PC-3 (cell line): ENCODE data around the gene C20orf173. TPM values are rescaled to one million over a fixed set of nuclear protein-coding genes. Genes with fewer than 3 reads are reported as not detected.
A peak's percentile ranks its signal among the peaks of the same experiment; 100 is the strongest.
"Not testable (repeated sequence)": the region's sequence is repeated elsewhere in the genome, so short reads cannot be mapped to it uniquely, and the experiment has no call there.

ENCODE experiments used
- ATAC-seq: fragments of 200-7000 bp; cut with Tn5 transposase; 2 replicates; pipeline ENCODE4 v1.9.1; 2020; ENCODE audit warnings: mild to moderate bottlenecking, moderate library complexity
- BruUV-seq: library from RNA; stranded (reverse); fragments of 400-500 nt; replicated peaks from 2 replicates; lab custom pipeline; 2021; lab: Mats Ljungman, UMichigan
- CTCF ChIA-PET: fragments of 300-600 bp; sonication (Branson Sonifier 250); formaldehyde crosslinking; loops from one replicate; lab custom pipeline; 2022; ENCODE audit warnings: antibody characterized with exemption; lab: Charles Lee
- POLR2A ChIA-PET: fragments of 300-600 bp; sonication (Branson Sonifier 250); formaldehyde crosslinking; loops from one replicate; lab custom pipeline; 2022; ENCODE audit warnings: antibody characterized with exemption; ENCODE audit not compliant: unreplicated experiment; lab: Charles Lee
- DNase-seq: peaks from one replicate; pipeline ENCODE4 v3.0.0-alpha.2; 2015
- H2AFZ ChIP-seq: fragments of 300-600 bp; sonication (generic); 2 replicates; pipeline ENCODE4 v1.6.0; 2016; ENCODE audit warnings: antibody characterized with exemption, low read length
- H3F3A ChIP-seq: fragments of 300-600 bp; sonication (generic); one replicate; pipeline ENCODE4 v1.6.0; 2017; ENCODE audit warnings: antibody characterized with exemption, low read length, control low read depth, mild to moderate bottlenecking; ENCODE audit not compliant: unreplicated experiment
- H3K27ac ChIP-seq: fragments of 300-600 bp; sonication (generic); 2 replicates; pipeline ENCODE4 v1.5.1; 2016; ENCODE audit warnings: mild to moderate bottlenecking, low read length
- H3K27me3 ChIP-seq: fragments of 300-600 bp; sonication (generic); 2 replicates; pipeline ENCODE4 v1.6.1; 2016; ENCODE audit warnings: low read length, mixed read lengths
- H3K36me3 ChIP-seq: fragments of 300-600 bp; sonication (generic); 2 replicates; pipeline ENCODE4 v1.6.1; 2016; ENCODE audit warnings: low read depth, mixed run types, low read length, mixed read lengths
- H3K4me1 ChIP-seq: fragments of 300-600 bp; sonication (generic); 2 replicates; pipeline ENCODE4 v1.5.1; 2016; ENCODE audit warnings: low read length; ENCODE audit not compliant: insufficient read depth
- H3K4me2 ChIP-seq: fragments of 300-600 bp; sonication (generic); 2 replicates; pipeline ENCODE4 v1.6.0; 2016; ENCODE audit warnings: low read length
- H3K4me3 ChIP-seq: fragments of 300-600 bp; sonication (generic); 2 replicates; pipeline ENCODE4 v1.5.1; 2016; ENCODE audit warnings: mild to moderate bottlenecking, low read length, mixed read lengths
- H3K79me2 ChIP-seq: fragments of 300-600 bp; sonication (generic); 2 replicates; pipeline ENCODE4 v1.6.1; 2017; ENCODE audit warnings: low read length, mixed read lengths
- H3K9ac ChIP-seq: fragments of 300-600 bp; sonication (generic); 2 replicates; pipeline ENCODE4 v1.6.0; 2016; ENCODE audit warnings: mild to moderate bottlenecking, low read length
- H3K9me2 ChIP-seq: fragments of 300-600 bp; sonication (generic); replicated peaks from 2 replicates; pipeline ENCODE4 v1.6.1; 2016; ENCODE audit warnings: mixed run types, low read length, mixed read lengths
- H3K9me3 ChIP-seq: fragments of 300-600 bp; sonication (generic); 2 replicates; pipeline ENCODE4 v1.6.1; 2016; ENCODE audit warnings: low read length, mixed read lengths
- H4K20me1 ChIP-seq: fragments of 300-600 bp; sonication (generic); 2 replicates; pipeline ENCODE4 v1.6.1; 2016; ENCODE audit warnings: low read length, mixed read lengths
- CTCF ChIP-seq: fragments of 300-600 bp; sonication (generic); conservative IDR thresholded peaks from 2 replicates; pipeline ENCODE4 v1.5.1; 2017; ENCODE audit warnings: antibody characterized with exemption, low read depth, mild to moderate bottlenecking, low read length
- EZH2 ChIP-seq: fragments of 300-600 bp; sonication (generic); IDR thresholded peaks from one replicate; pipeline ENCODE4 v1.6.1; 2017; ENCODE audit warnings: antibody characterized with exemption, mild to moderate bottlenecking, low read length; ENCODE audit not compliant: unreplicated experiment
- EZH2phosphoT487 ChIP-seq: fragments of 300-600 bp; sonication (generic); IDR thresholded peaks from 2 replicates; pipeline ENCODE4 v1.6.1; 2018; ENCODE audit warnings: mild to moderate bottlenecking, antibody characterized with exemption, low read length, borderline replicate concordance
- intact Hi-C: fragments of 100-400 bp; cut with micrococcal nuclease; formaldehyde crosslinking; loops from 2 replicates; pipeline ENCODE4 v1.9.0; 2023
- total RNA-seq: library from RNA; depleted of rRNA; stranded (reverse); fragments of >200 nt; gene quantifications from 2 replicates; pipeline ENCODE4 v1.2.3, GENCODE V29; 2014

Gene C20orf173
- total RNA-seq, 1 experiment from 2014 or later, result not detected

GRCh38 chr20:35555951-35556645, 26.6 kb upstream of the C20orf173 start:
- TF ChIP-seq EZH2phosphoT487, result no peak
- no peak for TF ChIP-seq CTCF
- TF ChIP-seq EZH2, result no peak
- no peaks in the 10 kb centered on the region for H4K20me1 ChIP-seq
- H3K27ac ChIP-seq, result no peak overlapping the region
- no peak overlapping the region for H3K4me3 ChIP-seq
- ATAC-seq (no peak), DNase-seq (no peak)
- peaks cover 15% of the 10 kb centered on the region for H3K4me1 ChIP-seq
- no peaks in the 10 kb centered on the region for H3F3A ChIP-seq
- no peak overlapping the region for H3K4me2 ChIP-seq
- ChIA-PET POLR2A (no interaction called here), CTCF (no interaction called here)
- intact Hi-C loops, result no loop called here
- BruUV-seq, result no TSS peak
- peaks cover 39% of the 10 kb centered on the region for H3K36me3 ChIP-seq
- no peaks in the 10 kb centered on the region for H3K27me3 ChIP-seq
- H2AFZ ChIP-seq, result no peak overlapping the region
- no peaks in the 10 kb centered on the region for H3K9me3 ChIP-seq
- H3K9ac ChIP-seq, result no peak overlapping the region
- H3K79me2 ChIP-seq, result no peaks in the 10 kb centered on the region
- H3K9me2 ChIP-seq, result no peaks in the 10 kb centered on the region

GRCh38 chr20:35555461-35555860, 26.0 kb upstream of the C20orf173 start:
- H3K9me2 ChIP-seq, H4K20me1 ChIP-seq, H3F3A ChIP-seq, CTCF ChIA-PET, POLR2A ChIA-PET, H2AFZ ChIP-seq, H3K9ac ChIP-seq, ATAC-seq, H3K4me3 ChIP-seq, intact Hi-C loops, BruUV-seq, H3K27me3 ChIP-seq, H3K79me2 ChIP-seq, H3K27ac ChIP-seq, H3K4me2 ChIP-seq, H3K9me3 ChIP-seq: not testable (repeated sequence)
- Histone ChIP-seq H3K36me3 (peaks cover 39% of the 10 kb centered on the region), H3K4me1 (peaks cover 10% of the 10 kb centered on the region)
- peak; percentile 28 for DNase-seq

- Histone ChIP-seq H3K36me3 (peaks cover 48% of the 10 kb centered on the region), H4K20me1 (no peaks in the 10 kb centered on the region), H3K4me2 (no peak overlapping the region), H3K4me1 (no peaks in the 10 kb centered on the region), H3K9ac (no peak overlapping the region), H3F3A (no peaks in the 10 kb centered on the region), H3K4me3 (no peak overlapping the region), H3K9me3 (no peaks in the 10 kb centered on the region), H3K79me2 (no peaks in the 10 kb centered on the region), H2AFZ (no peak overlapping the region), H3K27me3 (no peaks in the 10 kb centered on the region), H3K27ac (no peak overlapping the region), H3K9me2 (no peaks in the 10 kb centered on the region)
- CTCF ChIA-PET, result no interaction called here
- ATAC-seq (no peak), DNase-seq (no peak)
- no TSS peak for BruUV-seq
- intact Hi-C loops, result no loop called here
- POLR2A ChIA-PET, result no interaction called here
- TF ChIP-seq CTCF, result no peak
- TF ChIP-seq EZH2, result no peak
- no peak for TF ChIP-seq EZH2phosphoT487
These were observed 23.5 kb upstream of the C20orf173 start for GRCh38 chr20:35552914-35553313.
